RWPE1 (cell line): ENCODE data around the gene ELOVL2.

ENCODE experiments used
- CTCF ChIA-PET: fragments of 350-600 bp; sonication (Branson Sonifier 250); formaldehyde crosslinking; extraction: SDS; loops from one replicate; lab custom pipeline; 2021; lab: Yijun Ruan, JAX
- POLR2A ChIA-PET: fragments of 400-600 bp; formaldehyde crosslinking; extraction: SDS; loops from one replicate; lab custom pipeline; 2020; ENCODE audit warnings: antibody characterized with exemption; ENCODE audit not compliant: low non-redundant PET; lab: Yijun Ruan, JAX
- DNase-seq: peaks from one replicate; pipeline ENCODE4 v3.0.0; 2012; ENCODE audit warnings: low spot score
- H3K27ac ChIP-seq: fragments of 450-650 bp; 2 replicates; pipeline ENCODE4 v1.5.1; 2017
- CTCF ChIP-seq: fragments of 450-650 bp; conservative IDR thresholded peaks from 2 replicates; pipeline ENCODE4 v1.5.1; 2017; ENCODE audit warnings: low read depth, mild to moderate bottlenecking

ELOVL2 gene

DNA sequence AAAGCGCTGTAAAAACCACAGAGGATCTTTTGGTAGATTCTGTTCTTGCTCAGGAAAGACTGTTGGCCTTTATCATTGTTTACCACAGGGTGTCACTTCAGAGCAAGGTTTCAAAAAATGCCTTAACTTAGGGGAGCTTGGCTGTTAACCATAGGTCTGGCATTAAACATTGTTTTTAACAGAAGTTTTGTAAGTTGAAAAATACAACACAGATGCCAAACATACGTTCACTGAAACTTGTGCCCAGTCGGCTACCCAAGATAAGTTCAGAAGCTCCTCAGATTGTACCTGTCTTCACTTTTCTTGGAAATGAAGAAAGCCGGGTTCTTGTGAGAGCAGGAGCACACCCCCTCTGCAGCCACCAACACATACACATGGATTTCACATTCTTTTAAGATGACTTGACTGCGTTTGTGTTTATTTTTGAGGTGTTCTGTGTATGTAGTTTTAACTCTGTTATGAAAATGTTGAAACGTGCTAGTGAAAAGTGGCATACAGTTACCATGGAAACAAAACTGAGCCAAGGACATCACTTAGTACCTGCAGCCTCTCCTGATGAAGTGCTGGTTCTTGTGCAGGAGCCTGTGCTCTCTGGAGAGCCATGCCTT is 92.3 kb downstream of the ELOVL2 start:
- POLR2A ChIA-PET = no interaction called here
- no peak overlapping the region for H3K27ac ChIP-seq
- peak; percentile 56 for TF ChIP-seq CTCF
- peak; percentile 59 for DNase-seq
- CTCF ChIA-PET = interaction anchor here (0.6 to 1.6 kb wide), 9 partner anchors 64 to 1529 kb away, joined by 3 to 15 read pairs (median 3); no protein-coding TSS in a partner anchor

DNA sequence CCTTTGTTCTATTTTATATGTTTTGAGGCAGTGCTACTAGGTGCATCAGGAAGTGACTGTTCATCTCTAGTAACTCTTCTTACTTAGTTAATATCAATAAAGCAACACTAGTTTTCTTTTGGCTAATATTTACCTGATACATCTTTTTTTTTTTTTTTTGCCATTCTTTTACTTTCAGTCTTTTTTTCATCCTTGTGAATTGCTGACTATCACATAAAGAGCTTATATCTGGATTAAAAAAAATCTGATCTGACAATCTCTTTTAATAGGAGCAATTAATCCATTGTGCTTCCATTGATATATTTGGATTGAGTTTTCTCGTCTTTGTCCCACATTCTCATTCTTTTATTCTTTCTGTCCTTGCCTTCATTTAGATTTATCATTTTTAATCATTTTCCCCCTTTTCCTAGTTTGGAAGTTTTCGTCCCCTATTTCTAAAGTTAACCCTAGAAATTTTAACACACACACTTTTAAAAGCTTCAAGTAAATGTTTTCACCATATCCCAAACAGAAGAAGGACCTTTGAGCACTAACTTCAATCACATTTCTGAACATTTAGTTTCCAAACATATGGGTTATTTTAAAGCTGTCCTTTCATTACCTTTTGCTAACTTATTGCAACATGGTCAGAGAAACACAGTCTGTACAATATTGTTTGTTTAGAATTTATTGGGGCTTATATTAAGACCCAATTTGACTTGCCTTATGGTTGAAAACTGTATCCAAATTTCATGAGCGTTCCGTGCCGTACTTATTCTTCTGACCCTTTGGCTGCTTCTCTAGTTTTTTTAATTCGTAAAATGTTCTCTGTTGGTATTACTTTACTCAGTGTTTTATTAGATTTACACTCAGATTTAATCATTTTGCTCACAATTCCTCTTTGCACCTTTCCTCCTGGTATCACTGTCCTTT is 94.3 kb downstream of the ELOVL2 start:
- no peak overlapping the region for H3K27ac ChIP-seq
- ChIA-PET POLR2A (no interaction called here), CTCF (no interaction called here)
- no peak for DNase-seq
- no peak for TF ChIP-seq CTCF

DNA sequence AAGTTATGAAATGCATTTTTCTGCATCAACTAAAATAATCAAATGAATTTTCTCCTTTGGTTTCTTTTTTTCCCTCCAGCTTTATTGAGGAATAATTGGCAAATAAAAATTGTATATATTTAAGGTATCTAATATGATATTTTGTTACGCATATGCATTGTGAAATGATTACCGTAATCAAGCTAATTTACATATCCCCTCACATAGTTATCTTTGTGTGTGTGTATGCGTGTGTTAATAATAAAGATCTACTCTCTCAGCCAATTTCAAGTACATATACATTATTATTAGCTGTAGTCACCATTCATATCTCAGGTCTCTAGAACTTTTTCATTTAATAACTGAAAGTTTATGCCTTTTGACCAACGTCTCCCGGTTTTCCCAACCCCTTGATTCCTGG is 96.1 kb downstream of the ELOVL2 start:
- TF ChIP-seq CTCF = no peak
- H3K27ac ChIP-seq = no peak overlapping the region
- ChIA-PET POLR2A (no interaction called here), CTCF (interaction anchor here (0.7 kb wide), 1 partner anchor 123 kb away, joined by 4 read pairs; no protein-coding TSS in a partner anchor)
- no peak for DNase-seq

DNA sequence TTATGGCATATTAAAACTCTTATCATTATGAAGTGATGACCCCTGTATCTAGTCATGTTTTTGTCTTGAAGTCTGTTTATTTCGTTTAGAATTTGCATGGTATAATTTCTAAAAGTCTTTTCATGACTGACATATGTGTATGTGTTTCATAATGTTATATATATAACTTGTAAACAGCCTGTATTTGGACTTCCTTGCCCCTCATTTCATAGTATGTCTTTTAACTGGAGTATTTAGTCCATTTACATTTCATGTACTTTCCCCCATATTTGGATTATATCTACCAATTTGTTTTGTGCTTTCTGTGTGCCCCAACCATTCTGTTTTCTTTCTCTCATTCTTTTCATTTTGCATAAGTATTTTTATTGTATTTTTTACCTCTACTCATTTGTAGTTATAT is 98.3 kb downstream of the ELOVL2 start:
- CTCF ChIA-PET = no interaction called here
- no peak overlapping the region for H3K27ac ChIP-seq
- DNase-seq = no peak
- POLR2A ChIA-PET = no interaction called here
- no peak for TF ChIP-seq CTCF

GRCh38 chr6:10939840-10940239 is 104.3 kb downstream of the ELOVL2 start:
- ChIA-PET CTCF (interaction anchor here (0.7 kb wide), 1 partner anchor 40 kb away, joined by 4 read pairs; no protein-coding TSS in a partner anchor), POLR2A (no interaction called here)
- TF ChIP-seq CTCF = no peak
- no peak for DNase-seq
- H3K27ac ChIP-seq = no peak overlapping the region

DNA sequence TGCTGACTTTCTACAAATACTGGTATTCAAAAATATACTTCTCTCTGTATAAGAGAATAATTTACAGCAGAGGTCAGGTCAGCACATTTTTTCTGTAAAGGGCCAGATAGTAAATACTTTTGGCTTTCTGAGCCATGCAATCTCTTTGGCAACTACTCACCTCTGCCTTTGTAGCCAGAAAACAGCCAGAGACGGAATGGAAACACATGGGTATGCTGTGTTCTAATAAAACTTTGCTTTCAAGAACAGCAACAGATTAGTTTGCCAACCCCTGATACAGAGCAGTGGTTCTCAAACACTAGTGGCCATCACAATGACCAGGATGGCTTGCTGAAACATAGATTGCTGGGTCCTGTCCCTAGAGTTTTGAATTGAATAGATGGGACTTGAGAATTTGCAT is 111.0 kb downstream of the ELOVL2 start:
- DNase-seq = no peak
- no peak for TF ChIP-seq CTCF
- H3K27ac ChIP-seq = no peak overlapping the region
- ChIA-PET POLR2A (no interaction called here), CTCF (no interaction called here)
